Transverse colon (tissue), 4 donors: Measurements from ENCODE around the gene RDM1. TPM values are rescaled to one million over a fixed set of nuclear protein-coding genes. Genes with fewer than 3 reads are reported as not detected.
A peak's percentile ranks its signal among the peaks of the same experiment; 100 is the strongest.
"Not testable (repeated sequence)": the region's sequence is repeated elsewhere in the genome, so short reads cannot be mapped to it uniquely, and the experiment has no call there.

Source experiments
- DNase-seq: peaks from one replicate; pipeline ENCODE4 v3.0.0-alpha.2; 2019
- H3K27ac ChIP-seq, 4 donors: fragments of 200-600 bp; sonication (generic); 2 replicates each; pipeline ENCODE4 v1.5.1; 2016 to 2018; ENCODE audit warnings: inconsistent platforms in 4 of 4
- H3K27me3 ChIP-seq: fragments of 200-600 bp; sonication (generic); 2 replicates; pipeline ENCODE4 v1.5.1; 2017; ENCODE audit warnings: inconsistent platforms
- H3K36me3 ChIP-seq, 4 donors: fragments of 200-600 bp; sonication (generic); 2 replicates each; pipeline ENCODE4 v1.5.1; 2017 to 2019; ENCODE audit warnings: inconsistent platforms in 4 of 4
- H3K4me1 ChIP-seq, 4 donors: fragments of 200-600 bp; sonication (generic); 2 replicates each; pipeline ENCODE4 v1.5.1; 2017 to 2020; ENCODE audit warnings: inconsistent platforms in 4 of 4
- H3K4me3 ChIP-seq, 4 donors: fragments of 200-600 bp; sonication (generic); 1 replicate in 1 of 4; 2 replicates in 3 of 4; pipeline versions ENCODE4 v1.5.1 to v1.6.1; 2017 to 2019; ENCODE audit warnings: inconsistent platforms in 4 of 4
- H3K9me3 ChIP-seq, 2 donors: fragments of 200-600 bp; sonication (generic); 2 replicates each; pipeline ENCODE4 v1.5.1; 2017 to 2019; ENCODE audit warnings: inconsistent platforms in 2 of 2
- EP300 ChIP-seq: sonication (generic); formaldehyde crosslinking; IDR thresholded peaks from one replicate; pipeline ENCODE4 v1.6.1; 2017; ENCODE audit warnings: antibody characterized with exemption, low read depth
- POLR2A ChIP-seq: fragments of 450-650 bp; IDR thresholded peaks from one replicate; pipeline ENCODE4 v1.6.1; 2016; ENCODE audit warnings: antibody characterized with exemption, mild to moderate bottlenecking, moderate library complexity
- POLR2AphosphoS5 ChIP-seq, 3 donors: sonication (generic); formaldehyde crosslinking; IDR thresholded peaks; one replicate each; pipeline ENCODE4 v1.6.1; 2016; ENCODE audit warnings: antibody characterized with exemption in 3 of 3
- WGBS, 2 donors: methylation state at CpG; one replicate each; pipeline ENCODE4 v1.1.5; 2018; ENCODE audit warnings: low coverage in 1 of 2; 5-methylcytosine and 5-hydroxymethylcytosine counted together
- in situ Hi-C, 4 donors: fragments of 200-750 bp; cut with MboI; loops; one replicate each; pipeline versions ENCODE4 v1.15.0 to v1.15.1; 2017; ENCODE audit warnings: low sequenced_read_pairs in 3 of 4, low pct_ligation_motif_present in 1 of 4, low pct_unique_long_range_greater_than_20kb in 1 of 4
- intact Hi-C: fragments of 100-400 bp; cut with DNase I; formaldehyde crosslinking; loops from one replicate; pipeline ENCODE4 v1.15.1; 2023; ENCODE audit warnings: low total_unique reads
- total RNA-seq, 4 donors: library from RNA; depleted of rRNA; stranded (reverse); fragments of >200 nt; gene quantifications; one replicate each; pipeline ENCODE4 v1.1.0, GENCODE V29; 2016
- TF ChIP-seq, protein P1 (sequence below), 5 experiments: fragments of 200-600 bp in 3 of 5; fragments of 450-650 bp in 2 of 5; sonication (generic) in 3 of 5; IDR thresholded peaks; 1 replicate in 2 of 5; 2 replicates in 3 of 5; pipeline ENCODE4 v1.5.1; 2016 to 2017; ENCODE audit warnings: antibody characterized with exemption in 5 of 5, inconsistent platforms in 3 of 5, mild to moderate bottlenecking in 2 of 5, moderate library complexity in 1 of 5

Gene RDM1
- total RNA-seq, 4 donors from 2014 or later: 39.2 TPM; not detected in 3

DNA sequence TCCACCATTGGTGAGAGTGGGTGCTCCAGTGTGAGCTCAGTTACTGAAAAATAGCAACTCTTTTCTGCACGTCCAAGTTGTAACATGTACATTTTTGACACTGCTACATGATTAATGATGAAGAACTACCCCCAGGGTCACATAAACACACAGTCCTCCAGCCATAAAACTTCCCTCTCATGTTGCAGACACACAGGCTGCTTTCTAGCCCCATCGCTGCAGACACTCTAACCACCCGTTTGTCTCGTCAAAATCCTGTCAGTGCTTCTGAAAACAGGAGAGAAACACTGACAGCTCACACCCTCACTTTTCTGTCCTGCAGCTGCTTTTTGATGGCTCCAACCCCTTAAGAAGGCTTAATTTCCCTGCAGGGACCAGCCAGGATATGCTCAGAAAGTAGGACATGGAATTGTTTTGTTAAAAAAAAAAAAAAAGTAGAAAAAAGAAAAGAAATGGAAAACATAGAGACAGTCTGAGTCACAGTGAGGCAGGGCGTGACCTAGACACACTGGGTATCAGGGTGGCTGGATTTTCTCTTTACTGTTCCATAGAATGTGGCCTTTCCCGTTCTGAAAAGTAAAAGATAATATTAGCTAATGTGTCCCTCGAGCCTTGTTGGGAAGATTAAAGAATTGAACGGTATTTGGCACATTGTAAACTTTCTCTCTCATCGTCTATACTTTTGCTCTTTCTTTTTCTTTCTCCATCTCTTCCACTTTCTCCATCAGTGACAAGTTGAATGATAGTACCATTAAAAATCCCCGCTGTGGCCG, 29.7 kb downstream of the RDM1 start:
- TF ChIP-seq, protein P1, sequence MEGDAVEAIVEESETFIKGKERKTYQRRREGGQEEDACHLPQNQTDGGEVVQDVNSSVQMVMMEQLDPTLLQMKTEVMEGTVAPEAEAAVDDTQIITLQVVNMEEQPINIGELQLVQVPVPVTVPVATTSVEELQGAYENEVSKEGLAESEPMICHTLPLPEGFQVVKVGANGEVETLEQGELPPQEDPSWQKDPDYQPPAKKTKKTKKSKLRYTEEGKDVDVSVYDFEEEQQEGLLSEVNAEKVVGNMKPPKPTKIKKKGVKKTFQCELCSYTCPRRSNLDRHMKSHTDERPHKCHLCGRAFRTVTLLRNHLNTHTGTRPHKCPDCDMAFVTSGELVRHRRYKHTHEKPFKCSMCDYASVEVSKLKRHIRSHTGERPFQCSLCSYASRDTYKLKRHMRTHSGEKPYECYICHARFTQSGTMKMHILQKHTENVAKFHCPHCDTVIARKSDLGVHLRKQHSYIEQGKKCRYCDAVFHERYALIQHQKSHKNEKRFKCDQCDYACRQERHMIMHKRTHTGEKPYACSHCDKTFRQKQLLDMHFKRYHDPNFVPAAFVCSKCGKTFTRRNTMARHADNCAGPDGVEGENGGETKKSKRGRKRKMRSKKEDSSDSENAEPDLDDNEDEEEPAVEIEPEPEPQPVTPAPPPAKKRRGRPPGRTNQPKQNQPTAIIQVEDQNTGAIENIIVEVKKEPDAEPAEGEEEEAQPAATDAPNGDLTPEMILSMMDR (IDR thresholded peaks at IDR 0.05): no peak
- TF ChIP-seq POLR2AphosphoS5 (IDR thresholded peaks at IDR 0.05) (no peak), EP300 (no peak), POLR2A (no peak)
- Histone ChIP-seq H3K4me3 (no peak overlapping the region), H3K4me1 (no peaks in the 10 kb centered on the region), H3K27ac (no peak overlapping the region), H3K36me3 (no peaks in the 10 kb centered on the region), H3K9me3 (no peaks in the 10 kb centered on the region), H3K27me3 (no peaks in the 10 kb centered on the region)
- intact Hi-C loops (no loop called here), in situ Hi-C loops (no loop called here)
- WGBS, 2 donors: 59 to 69% methylated on average over 10 to 11 of the region's 11 CpGs
- no peak for DNase-seq

DNA sequence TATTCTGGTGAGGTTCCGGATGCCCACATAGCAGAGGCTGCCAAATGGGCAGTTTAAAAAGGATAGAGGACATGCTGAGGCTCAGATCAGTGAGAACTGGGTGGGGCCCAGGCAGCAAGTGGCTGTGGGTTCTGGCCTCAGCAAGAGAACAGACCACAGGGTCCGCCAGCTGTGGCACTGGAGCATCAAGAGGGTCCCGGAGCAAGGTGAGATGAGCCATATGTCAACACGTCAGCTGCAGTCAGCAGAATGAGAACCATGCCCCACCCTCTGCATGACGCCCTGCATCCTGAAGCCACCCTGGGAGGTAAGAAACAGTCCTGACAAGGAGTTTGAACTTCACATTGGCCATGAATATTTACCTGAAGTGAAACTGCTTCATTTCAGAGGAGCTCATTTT, 30.3 kb downstream of the RDM1 start:
- 60 to 79% methylated on average over 1 to 5 of the region's 5 CpGs for WGBS, 2 donors
- Histone ChIP-seq H3K36me3 (no peaks in the 10 kb centered on the region), H3K4me1 (no peaks in the 10 kb centered on the region), H3K27ac (no peak overlapping the region), H3K9me3 (no peaks in the 10 kb centered on the region), H3K4me3 (no peak overlapping the region), H3K27me3 (no peaks in the 10 kb centered on the region)
- DNase-seq: no peak
- no peak for TF ChIP-seq EP300
- no peak for TF ChIP-seq POLR2A
- TF ChIP-seq, protein P1 (IDR thresholded peaks at IDR 0.05): no peak
- no peak for TF ChIP-seq POLR2AphosphoS5 (IDR thresholded peaks at IDR 0.05)
- intact Hi-C loops: no loop called here
- in situ Hi-C loops: no loop called here

DNA sequence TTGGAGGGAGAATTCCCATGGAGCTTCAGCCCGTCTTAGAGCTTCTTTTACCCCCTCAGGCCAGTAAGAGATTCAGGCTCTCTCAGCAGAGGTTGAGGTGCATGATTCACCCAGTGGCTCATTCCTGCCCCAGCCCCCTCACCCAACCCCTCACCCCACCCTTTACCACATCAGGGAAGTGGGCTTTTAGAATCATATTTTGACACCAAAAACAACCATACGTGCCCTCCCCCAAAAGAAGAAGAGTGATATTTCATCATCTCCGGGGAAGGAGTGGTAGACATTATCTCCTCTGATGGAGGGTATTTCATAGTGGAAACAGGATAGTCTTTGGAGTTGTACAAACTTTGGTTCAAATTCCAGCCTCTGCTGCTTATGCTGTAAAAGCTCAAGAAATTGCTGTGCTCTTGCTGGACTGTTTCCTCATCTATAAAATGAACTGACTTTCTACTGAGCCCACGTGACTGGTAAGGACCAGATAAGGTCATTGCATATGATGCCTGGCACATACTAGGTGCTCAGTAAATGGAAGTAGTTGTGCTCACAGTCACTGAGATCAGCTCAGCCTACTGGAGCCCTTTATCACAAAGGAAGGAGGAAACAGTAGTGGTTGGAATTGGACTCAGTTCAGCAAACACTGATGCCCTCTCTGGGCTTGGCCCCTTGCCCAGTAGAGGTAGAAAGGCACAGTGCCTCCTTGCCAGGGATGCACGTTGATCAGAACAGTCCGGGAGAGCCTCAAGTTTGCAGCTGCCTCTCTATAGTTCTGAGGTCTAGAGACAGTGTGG, 32.1 kb downstream of the RDM1 start:
- no peak overlapping the region for H3K4me3 ChIP-seq
- in situ Hi-C loops (no loop called here), intact Hi-C loops (no loop called here)
- TF ChIP-seq, protein P1 (IDR thresholded peaks at IDR 0.05): no peak
- no peak for TF ChIP-seq EP300
- TF ChIP-seq POLR2AphosphoS5 (IDR thresholded peaks at IDR 0.05): no peak
- no peak for TF ChIP-seq POLR2A
- no peaks in the 10 kb centered on the region for H3K4me1 ChIP-seq
- peak; percentile 40 for DNase-seq
- H3K27me3 ChIP-seq: no peaks in the 10 kb centered on the region
- no peaks in the 10 kb centered on the region for H3K9me3 ChIP-seq
- no peak overlapping the region for H3K27ac ChIP-seq
- WGBS, 2 donors: 49 to 56% methylated on average over 2 to 6 of the region's 6 CpGs
- H3K36me3 ChIP-seq: no peaks in the 10 kb centered on the region

DNA sequence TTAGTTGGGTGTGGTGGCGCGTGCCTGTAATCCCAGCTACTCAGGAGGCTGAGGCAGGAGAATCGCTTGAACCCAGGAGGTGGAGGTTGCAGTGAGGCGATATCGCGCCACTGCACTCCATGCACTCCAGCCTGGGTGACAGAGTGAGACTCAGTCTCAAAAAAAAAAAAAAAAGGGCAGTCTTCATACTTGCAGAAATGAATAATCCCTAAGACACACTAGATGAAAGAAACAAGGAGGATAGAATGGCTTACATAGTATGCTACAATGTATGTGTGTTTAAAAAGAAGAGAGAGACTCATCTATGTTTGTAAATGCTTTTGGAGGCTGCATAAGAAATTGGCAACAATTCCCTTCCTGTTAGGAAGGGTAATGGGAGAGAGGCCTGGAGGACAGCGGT, 32.8 kb downstream of the RDM1 start:
- WGBS, 2 donors: 97 to 100% methylated on average over 3 to 7 of the region's 7 CpGs
- H3K4me1 ChIP-seq, H3K9me3 ChIP-seq, H3K4me3 ChIP-seq, H3K27ac ChIP-seq, H3K36me3 ChIP-seq, DNase-seq, H3K27me3 ChIP-seq, in situ Hi-C loops, intact Hi-C loops: not testable (repeated sequence)
